HepG2 (cell line): Measurements from ENCODE around the gene TMEM33. TPM values are rescaled to one million over a fixed set of nuclear protein-coding genes. Genes with fewer than 3 reads are reported as not detected.

ENCODE experiments used
- FOXA3 ChIP-seq: IDR thresholded peaks from 2 replicates; pipeline ENCODE4 v1.6.1; 2016; ENCODE audit warnings: missing genetic modification reagents, missing compliant biosample characterization
- FOXJ3 ChIP-seq: sonication (generic); formaldehyde crosslinking; IDR thresholded peaks from 2 replicates; pipeline ENCODE4 v1.4.0; 2020; ENCODE audit warnings: missing genetic modification reagents, mild to moderate bottlenecking, borderline replicate concordance
- MTA1 ChIP-seq: sonication (generic); formaldehyde crosslinking; IDR thresholded peaks from 2 replicates; pipeline ENCODE4 v1.4.0; 2020; ENCODE audit warnings: missing genetic modification reagents, mild to moderate bottlenecking, borderline replicate concordance
- NFKB2 ChIP-seq: sonication (generic); formaldehyde crosslinking; IDR thresholded peaks from 2 replicates; pipeline ENCODE4 v1.4.0; 2020; ENCODE audit warnings: missing genetic modification reagents, borderline replicate concordance
- NR1H2 ChIP-seq: sonication (generic); formaldehyde crosslinking; IDR thresholded peaks from 2 replicates; pipeline ENCODE4 v1.8.1; 2022; ENCODE audit warnings: low read depth, missing genetic modification reagents, borderline replicate concordance
- REXO4 ChIP-seq: sonication (generic); formaldehyde crosslinking; IDR thresholded peaks from 2 replicates; pipeline ENCODE4 v1.8.0; 2022; ENCODE audit warnings: missing genetic modification reagents, mild to moderate bottlenecking, borderline replicate concordance
- SP2 ChIP-seq: sonication (generic); formaldehyde crosslinking; IDR thresholded peaks from 2 replicates; pipeline ENCODE4 v1.5.1; 2020; ENCODE audit warnings: mild to moderate bottlenecking, missing genetic modification reagents
- SUZ12 ChIP-seq: fragments of 150-350 bp; IDR thresholded peaks from 2 replicates; pipeline ENCODE4 v1.6.1; 2014; ENCODE audit warnings: low read depth, low read length
- TP53 ChIP-seq: sonication (generic); formaldehyde crosslinking; conservative IDR thresholded peaks from 2 replicates; pipeline ENCODE4 v1.4.0; 2020; ENCODE audit warnings: missing genetic modification reagents
- ZNF121 ChIP-seq: sonication (generic); formaldehyde crosslinking; IDR thresholded peaks from 2 replicates; pipeline ENCODE4 v1.5.0; 2020; ENCODE audit warnings: mild to moderate bottlenecking, missing genetic modification reagents
- ZNF30 ChIP-seq: sonication (generic); formaldehyde crosslinking; IDR thresholded peaks from 2 replicates; pipeline ENCODE4 v1.5.0; 2020; ENCODE audit warnings: mild to moderate bottlenecking, missing genetic modification reagents
- ZNF367 ChIP-seq: sonication (generic); formaldehyde crosslinking; IDR thresholded peaks from 2 replicates; pipeline ENCODE4 v1.4.0; 2020; ENCODE audit warnings: missing genetic modification reagents, borderline replicate concordance
- ZNF501 ChIP-seq: sonication (generic); formaldehyde crosslinking; IDR thresholded peaks from 2 replicates; pipeline ENCODE4 v1.5.1; 2020; ENCODE audit warnings: mild to moderate bottlenecking, moderate library complexity, missing genetic modification reagents
- ZNF644 ChIP-seq: IDR thresholded peaks from 2 replicates; pipeline ENCODE4 v1.6.1; 2016; ENCODE audit warnings: low read depth
- ZNF7 ChIP-seq: IDR thresholded peaks from 2 replicates; pipeline ENCODE4 v1.6.1; 2016; ENCODE audit warnings: missing biosample characterization, missing genetic modification reagents
- ZNF792 ChIP-seq: IDR thresholded peaks from 2 replicates; pipeline ENCODE4 v1.6.1; 2016
- polyA plus RNA-seq, 8 experiments: library from polyadenylated mRNA; depleted of rRNA in 3 of 8; stranded (reverse) in 7 of 8; unstranded in 1 of 8; fragments of >200 nt; fragmentation: Illumina TruSeq in 4 of 8; extraction: Trizol in 4 of 8; gene quantifications; 2 replicates each; pipeline versions ENCODE4 v1.2.1 to v1.2.3, GENCODE V29; 2011 to 2016; ENCODE audit warnings: low read depth in 4 of 8, missing spikeins in 1 of 8, mixed read lengths in 1 of 8; ENCODE audit not compliant: insufficient read depth in 1 of 8
- total RNA-seq, 5 experiments: library from RNA; depleted of rRNA; stranded (reverse); fragments of >200 nt; fragmentation: Illumina TruSeq; extraction: Trizol; gene quantifications; 2 replicates each; pipeline ENCODE4 v1.2.3, GENCODE V29; 2016; ENCODE audit warnings: low read depth in 1 of 5
- TF ChIP-seq, protein P1 (sequence below): sonication (generic); formaldehyde crosslinking; IDR thresholded peaks from 2 replicates; pipeline ENCODE4 v1.4.0; 2020; ENCODE audit warnings: missing genetic modification reagents, borderline replicate concordance
- TF ChIP-seq, protein P2 (sequence below): fragments of 450-650 bp; IDR thresholded peaks from 2 replicates; pipeline ENCODE4 v1.6.1; 2017; ENCODE audit warnings: mild to moderate bottlenecking
- TF ChIP-seq, protein P3 (sequence below): sonication (generic); formaldehyde crosslinking; IDR thresholded peaks from 2 replicates; pipeline ENCODE4 v1.4.0; 2020; ENCODE audit warnings: missing genetic modification reagents
- TF ChIP-seq, protein P4 (sequence below): sonication (generic); formaldehyde crosslinking; IDR thresholded peaks from 2 replicates; pipeline ENCODE4 v1.8.1; 2023; ENCODE audit warnings: missing genetic modification reagents, inconsistent platforms, borderline replicate concordance

TMEM33 gene
- total and polyA plus RNA-seq, 2 of the 13 experiments (the other 11 are each of a cell fraction or from before 2014, with no cell fraction given) = 36.1 to 66.6 TPM

DNA sequence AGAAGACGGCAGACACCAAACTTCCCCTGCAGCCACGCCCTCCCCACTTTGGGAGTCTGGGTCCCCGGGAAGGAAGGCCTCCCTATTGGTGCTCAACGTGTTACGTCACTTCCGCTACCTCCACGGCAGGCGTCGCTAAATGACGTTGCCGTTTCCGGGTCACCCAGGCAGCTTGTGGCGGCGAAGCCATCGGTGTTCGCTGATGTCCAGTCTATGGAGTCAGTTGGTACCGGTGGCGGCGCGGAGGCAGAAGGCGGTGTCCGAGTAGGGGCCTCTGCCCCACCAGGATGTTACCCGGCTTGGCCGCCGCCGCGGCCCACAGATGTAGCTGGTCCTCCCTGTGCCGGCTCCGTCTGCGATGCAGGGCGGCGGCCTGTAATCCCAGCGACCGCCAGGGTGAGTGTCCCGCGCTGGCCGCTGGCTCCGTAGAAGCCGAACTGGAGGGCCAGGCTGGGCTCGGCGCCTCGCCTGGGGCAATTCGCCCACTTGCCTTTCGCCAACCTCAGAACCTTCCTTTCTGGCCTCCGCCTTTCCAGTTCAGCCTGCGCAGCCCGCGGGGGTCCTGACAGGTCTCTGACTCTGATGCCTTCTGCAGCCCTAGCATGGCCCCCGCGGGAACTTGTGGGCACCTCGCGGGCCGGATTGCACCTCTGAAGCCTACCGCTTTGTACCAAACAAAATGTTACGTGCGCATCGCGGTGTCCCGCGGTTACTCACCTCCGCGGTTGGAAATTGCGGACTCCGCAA lies 55.3 kb downstream of the TMEM33 start, which contains the start of gene SLC30A9 (continued):
- TF ChIP-seq ZNF792 (CRISPR knock-in tag) = no peak; the same call in 1 of the 2 replicates
- no peak for TF ChIP-seq TP53
- TF ChIP-seq NFKB2 (CRISPR knock-in tag) = peak; percentile 84; the same call in 1 of the 2 replicates
- no peak for TF ChIP-seq ZNF644 (CRISPR knock-in tag)
- TF ChIP-seq ZNF367 = no peak
- TF ChIP-seq REXO4 = no peak
- TF ChIP-seq, protein P1, sequence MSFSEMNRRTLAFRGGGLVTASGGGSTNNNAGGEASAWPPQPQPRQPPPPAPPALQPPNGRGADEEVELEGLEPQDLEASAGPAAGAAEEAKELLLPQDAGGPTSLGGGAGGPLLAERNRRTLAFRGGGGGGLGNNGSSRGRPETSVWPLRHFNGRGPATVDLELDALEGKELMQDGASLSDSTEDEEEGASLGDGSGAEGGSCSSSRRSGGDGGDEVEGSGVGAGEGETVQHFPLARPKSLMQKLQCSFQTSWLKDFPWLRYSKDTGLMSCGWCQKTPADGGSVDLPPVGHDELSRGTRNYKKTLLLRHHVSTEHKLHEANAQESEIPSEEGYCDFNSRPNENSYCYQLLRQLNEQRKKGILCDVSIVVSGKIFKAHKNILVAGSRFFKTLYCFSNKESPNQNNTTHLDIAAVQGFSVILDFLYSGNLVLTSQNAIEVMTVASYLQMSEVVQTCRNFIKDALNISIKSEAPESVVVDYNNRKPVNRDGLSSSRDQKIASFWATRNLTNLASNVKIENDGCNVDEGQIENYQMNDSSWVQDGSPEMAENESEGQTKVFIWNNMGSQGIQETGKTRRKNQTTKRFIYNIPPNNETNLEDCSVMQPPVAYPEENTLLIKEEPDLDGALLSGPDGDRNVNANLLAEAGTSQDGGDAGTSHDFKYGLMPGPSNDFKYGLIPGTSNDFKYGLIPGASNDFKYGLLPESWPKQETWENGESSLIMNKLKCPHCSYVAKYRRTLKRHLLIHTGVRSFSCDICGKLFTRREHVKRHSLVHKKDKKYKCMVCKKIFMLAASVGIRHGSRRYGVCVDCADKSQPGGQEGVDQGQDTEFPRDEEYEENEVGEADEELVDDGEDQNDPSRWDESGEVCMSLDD (CRISPR knock-in tag) = no peak
- peak; percentile 7; the same call in 1 of the 2 replicates for TF ChIP-seq FOXA3 (CRISPR knock-in tag)
- no peak for TF ChIP-seq NR1H2 (CRISPR knock-in tag)
- TF ChIP-seq, protein P2, sequence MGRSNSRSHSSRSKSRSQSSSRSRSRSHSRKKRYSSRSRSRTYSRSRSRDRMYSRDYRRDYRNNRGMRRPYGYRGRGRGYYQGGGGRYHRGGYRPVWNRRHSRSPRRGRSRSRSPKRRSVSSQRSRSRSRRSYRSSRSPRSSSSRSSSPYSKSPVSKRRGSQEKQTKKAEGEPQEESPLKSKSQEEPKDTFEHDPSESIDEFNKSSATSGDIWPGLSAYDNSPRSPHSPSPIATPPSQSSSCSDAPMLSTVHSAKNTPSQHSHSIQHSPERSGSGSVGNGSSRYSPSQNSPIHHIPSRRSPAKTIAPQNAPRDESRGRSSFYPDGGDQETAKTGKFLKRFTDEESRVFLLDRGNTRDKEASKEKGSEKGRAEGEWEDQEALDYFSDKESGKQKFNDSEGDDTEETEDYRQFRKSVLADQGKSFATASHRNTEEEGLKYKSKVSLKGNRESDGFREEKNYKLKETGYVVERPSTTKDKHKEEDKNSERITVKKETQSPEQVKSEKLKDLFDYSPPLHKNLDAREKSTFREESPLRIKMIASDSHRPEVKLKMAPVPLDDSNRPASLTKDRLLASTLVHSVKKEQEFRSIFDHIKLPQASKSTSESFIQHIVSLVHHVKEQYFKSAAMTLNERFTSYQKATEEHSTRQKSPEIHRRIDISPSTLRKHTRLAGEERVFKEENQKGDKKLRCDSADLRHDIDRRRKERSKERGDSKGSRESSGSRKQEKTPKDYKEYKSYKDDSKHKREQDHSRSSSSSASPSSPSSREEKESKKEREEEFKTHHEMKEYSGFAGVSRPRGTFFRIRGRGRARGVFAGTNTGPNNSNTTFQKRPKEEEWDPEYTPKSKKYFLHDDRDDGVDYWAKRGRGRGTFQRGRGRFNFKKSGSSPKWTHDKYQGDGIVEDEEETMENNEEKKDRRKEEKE = no peak
- no peak for TF ChIP-seq MTA1
- no peak for TF ChIP-seq SUZ12
- no peak for TF ChIP-seq FOXJ3 (CRISPR knock-in tag)
- no peak for TF ChIP-seq ZNF7
- no peak for TF ChIP-seq ZNF30 (CRISPR knock-in tag)
- peak; percentile 95 for TF ChIP-seq ZNF501 (CRISPR knock-in tag)
- TF ChIP-seq, protein P3, sequence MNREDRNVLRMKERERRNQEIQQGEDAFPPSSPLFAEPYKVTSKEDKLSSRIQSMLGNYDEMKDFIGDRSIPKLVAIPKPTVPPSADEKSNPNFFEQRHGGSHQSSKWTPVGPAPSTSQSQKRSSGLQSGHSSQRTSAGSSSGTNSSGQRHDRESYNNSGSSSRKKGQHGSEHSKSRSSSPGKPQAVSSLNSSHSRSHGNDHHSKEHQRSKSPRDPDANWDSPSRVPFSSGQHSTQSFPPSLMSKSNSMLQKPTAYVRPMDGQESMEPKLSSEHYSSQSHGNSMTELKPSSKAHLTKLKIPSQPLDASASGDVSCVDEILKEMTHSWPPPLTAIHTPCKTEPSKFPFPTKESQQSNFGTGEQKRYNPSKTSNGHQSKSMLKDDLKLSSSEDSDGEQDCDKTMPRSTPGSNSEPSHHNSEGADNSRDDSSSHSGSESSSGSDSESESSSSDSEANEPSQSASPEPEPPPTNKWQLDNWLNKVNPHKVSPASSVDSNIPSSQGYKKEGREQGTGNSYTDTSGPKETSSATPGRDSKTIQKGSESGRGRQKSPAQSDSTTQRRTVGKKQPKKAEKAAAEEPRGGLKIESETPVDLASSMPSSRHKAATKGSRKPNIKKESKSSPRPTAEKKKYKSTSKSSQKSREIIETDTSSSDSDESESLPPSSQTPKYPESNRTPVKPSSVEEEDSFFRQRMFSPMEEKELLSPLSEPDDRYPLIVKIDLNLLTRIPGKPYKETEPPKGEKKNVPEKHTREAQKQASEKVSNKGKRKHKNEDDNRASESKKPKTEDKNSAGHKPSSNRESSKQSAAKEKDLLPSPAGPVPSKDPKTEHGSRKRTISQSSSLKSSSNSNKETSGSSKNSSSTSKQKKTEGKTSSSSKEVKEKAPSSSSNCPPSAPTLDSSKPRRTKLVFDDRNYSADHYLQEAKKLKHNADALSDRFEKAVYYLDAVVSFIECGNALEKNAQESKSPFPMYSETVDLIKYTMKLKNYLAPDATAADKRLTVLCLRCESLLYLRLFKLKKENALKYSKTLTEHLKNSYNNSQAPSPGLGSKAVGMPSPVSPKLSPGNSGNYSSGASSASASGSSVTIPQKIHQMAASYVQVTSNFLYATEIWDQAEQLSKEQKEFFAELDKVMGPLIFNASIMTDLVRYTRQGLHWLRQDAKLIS (CRISPR knock-in tag) = no peak
- TF ChIP-seq, protein P4, sequence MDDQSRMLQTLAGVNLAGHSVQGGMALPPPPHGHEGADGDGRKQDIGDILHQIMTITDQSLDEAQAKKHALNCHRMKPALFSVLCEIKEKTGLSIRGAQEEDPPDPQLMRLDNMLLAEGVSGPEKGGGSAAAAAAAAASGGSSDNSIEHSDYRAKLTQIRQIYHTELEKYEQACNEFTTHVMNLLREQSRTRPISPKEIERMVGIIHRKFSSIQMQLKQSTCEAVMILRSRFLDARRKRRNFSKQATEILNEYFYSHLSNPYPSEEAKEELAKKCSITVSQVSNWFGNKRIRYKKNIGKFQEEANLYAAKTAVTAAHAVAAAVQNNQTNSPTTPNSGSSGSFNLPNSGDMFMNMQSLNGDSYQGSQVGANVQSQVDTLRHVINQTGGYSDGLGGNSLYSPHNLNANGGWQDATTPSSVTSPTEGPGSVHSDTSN (CRISPR knock-in tag) = no peak
- TF ChIP-seq ZNF121 (CRISPR knock-in tag) = peak; percentile 56; the same call in 1 of the 2 replicates
- TF ChIP-seq SP2 = peak; percentile 72
